Smooth muscle cell of the umbilical artery (primary cell): ENCODE data around the gene BRME1. TPM values are rescaled to one million over a fixed set of nuclear protein-coding genes. Genes with fewer than 3 reads are reported as not detected.

Experiments
- total RNA-seq: library from RNA; depleted of rRNA; stranded (reverse); fragments of >200 nt; gene quantifications from 2 replicates; pipeline ENCODE4 v1.2.3, GENCODE V29; 2014

Gene BRME1
- total RNA-seq, result under 0.01 and 0.37 TPM in 2 replicates

GRCh38 chr19:13905634-13906520 lies at the start of gene BRME1, which contains the start of gene CC2D1A:
Gene BRME1, minus strand, starts transcription at chr19:13906117. Its CDS starts 1,225 bp downstream, at chr19:13904892.
Gene CC2D1A, plus strand, starts transcription at chr19:13906201. Its CDS starts 241 bp downstream, at chr19:13906442.

GRCh38 chr19:13952154-13952930 lies 46.4 kb upstream of the BRME1 start, which contains the start of gene DCAF15:
Gene DCAF15, plus strand, starts transcription at chr19:13952509. Its CDS starts 4 bp downstream, at chr19:13952513.

GRCh38 chr19:13938301-13939064 lies 32.6 kb upstream of the BRME1 start, which contains the start of gene PODNL1:
Gene PODNL1, minus strand, starts transcription at chr19:13938417. Its CDS starts 236 bp downstream, at chr19:13938181.

GRCh38 chr19:13876834-13877233 lies 29.1 kb downstream of the BRME1 start, which contains the start of gene NANOS3:
Gene NANOS3, plus strand, starts transcription at chr19:13877134. Its CDS starts 115 bp downstream, at chr19:13877249.

Other genes with a start within 250 kb of the BRME1 start
- gene MRI1, start 141.6 kb downstream of the BRME1 start, total RNA-seq, result 25.8 and 52.6 TPM in 2 replicates
- 50.7 and 86.4 TPM in 2 replicates for gene C19orf53, start 131.7 kb downstream of the BRME1 start, total RNA-seq
- 16.6 and 22.8 TPM in 2 replicates for gene ZSWIM4, start 110.7 kb downstream of the BRME1 start, total RNA-seq
- 0.74 TPM in 1 of 2 replicates, not detected in the other for gene NANOS3, start 29.0 kb downstream of the BRME1 start, total RNA-seq
- 8.3 and 14.3 TPM in 2 replicates for gene CC2D1A, start 84 bp upstream of the BRME1 start, total RNA-seq
- 3.9 and 4.8 TPM in 2 replicates for gene PODNL1, start 32.3 kb upstream of the BRME1 start, total RNA-seq
- 4.5 and 11.4 TPM in 2 replicates for gene DCAF15, start 46.4 kb upstream of the BRME1 start, total RNA-seq
- 2.7 and 7.1 TPM in 2 replicates for gene RFX1, start 100.2 kb upstream of the BRME1 start, total RNA-seq
- gene RLN3, start 122.0 kb upstream of the BRME1 start, total RNA-seq, result not detected in 2 replicates
- 4.5 and 14.1 TPM in 2 replicates for gene IL27RA, start 125.6 kb upstream of the BRME1 start, total RNA-seq
- gene PALM3, start 156.0 kb upstream of the BRME1 start, total RNA-seq, result 0.30 and 0.92 TPM in 2 replicates
- gene MISP3, start 166.7 kb upstream of the BRME1 start, total RNA-seq, result 0.78 and 1.2 TPM in 2 replicates
- gene C19orf67, start 179.7 kb upstream of the BRME1 start, total RNA-seq, result not detected in 2 replicates
- 16.3 and 29.7 TPM in 2 replicates for gene SAMD1, start 184.6 kb upstream of the BRME1 start, total RNA-seq
- gene PRKACA, start 211.6 kb upstream of the BRME1 start, total RNA-seq, result 54.9 and 77.4 TPM in 2 replicates
- 0.89 and 4.8 TPM in 2 replicates for gene ASF1B, start 230.5 kb upstream of the BRME1 start, total RNA-seq